ENCODE data around the gene SMPX.
"Not testable (repeated sequence)": the region's sequence is repeated elsewhere in the genome, so short reads cannot be mapped to it uniquely, and the experiment has no call there.

SMPX gene

GRCh38 chrX:21781976-21782375 lies 24.1 kb upstream of the SMPX start:
- no peak overlapping the region for H3K4me3 ChIP-seq (replicated peaks; ENCODE audit: low read depth, low read length)
- no peak for DNase-seq (ENCODE audit: low read depth)
- no peak for TF ChIP-seq CTCF (IDR thresholded peaks at IDR 0.05; ENCODE audit: low read length, missing control alignments)

- no peak for TF ChIP-seq CTCF (IDR thresholded peaks at IDR 0.05; ENCODE audit: low read length, missing control alignments)
- DNase-seq (ENCODE audit: low read depth), result no peak
- H3K4me3 ChIP-seq (replicated peaks; ENCODE audit: low read depth, low read length), result no peak overlapping the region
Measured at GRCh38 chrX:21781525-21781924, 23.6 kb upstream of the SMPX start.

GRCh38 chrX:21779095-21779494 lies 21.2 kb upstream of the SMPX start:
- DNase-seq (ENCODE audit: low read depth), result no peak
- TF ChIP-seq CTCF (IDR thresholded peaks at IDR 0.05; ENCODE audit: low read length, missing control alignments), result no peak
- no peak overlapping the region for H3K4me3 ChIP-seq (replicated peaks; ENCODE audit: low read depth, low read length)

GRCh38 chrX:21778236-21778635 lies 20.3 kb upstream of the SMPX start:
- no peak for TF ChIP-seq CTCF (IDR thresholded peaks at IDR 0.05; ENCODE audit: low read length, missing control alignments)
- H3K4me3 ChIP-seq (replicated peaks; ENCODE audit: low read depth, low read length), result no peak overlapping the region
- DNase-seq (ENCODE audit: low read depth), result no peak

GRCh38 chrX:21775128-21775527 lies 17.2 kb upstream of the SMPX start:
- not testable (repeated sequence) for H3K4me3 ChIP-seq (replicated peaks; ENCODE audit: low read depth, low read length); DNase-seq (ENCODE audit: low read depth)

- not testable (repeated sequence) for DNase-seq (ENCODE audit: low read depth)
Measured at GRCh38 chrX:21773036-21773435, 15.1 kb upstream of the SMPX start.

GRCh38 chrX:21770631-21771321 lies 12.9 kb upstream of the SMPX start:
- DNase-seq (ENCODE audit: low read depth), result no peak
- TF ChIP-seq CTCF (IDR thresholded peaks at IDR 0.05; ENCODE audit: low read length, missing control alignments), result no peak
- no peak overlapping the region for H3K4me3 ChIP-seq (replicated peaks; ENCODE audit: low read depth, low read length)

More at GRCh38 chrX:21773036-21773435, 15.1 kb upstream of the SMPX start:
- not testable (repeated sequence) for H3K4me3 ChIP-seq (replicated peaks; ENCODE audit: low read depth, low read length)

- H3K4me3 ChIP-seq (replicated peaks; ENCODE audit: low read depth, low read length), result no peak overlapping the region
- TF ChIP-seq CTCF (IDR thresholded peaks at IDR 0.05; ENCODE audit: low read length, missing control alignments), result no peak
- DNase-seq (ENCODE audit: low read depth), result no peak
Measured at GRCh38 chrX:21766101-21766500, 8.2 kb upstream of the SMPX start.
